ENCODE measurements around the gene AQP12B. TPM values are rescaled to one million over a fixed set of nuclear protein-coding genes. Genes with fewer than 3 reads are reported as not detected.

AQP12B gene
- total and polyA plus RNA-seq, 2 experiments from 2014 or later = not detected

- Histone ChIP-seq H2AFZ (no peak overlapping the region), H3K4me2 (ENCODE audit: unreplicated experiment) (no peak overlapping the region), H3F3A (ENCODE audit: insufficient read depth) (no peaks in the 10 kb centered on the region), H3K79me2 (ENCODE audit: insufficient read depth) (no peaks in the 10 kb centered on the region), H3K27ac (no peak overlapping the region), H3K36me3 (ENCODE audit: low read depth) (no peaks in the 10 kb centered on the region), H3K9me3 (ENCODE audit: low read depth) (no peaks in the 10 kb centered on the region), H4K20me1 (ENCODE audit: insufficient read depth) (no peaks in the 10 kb centered on the region), H3K4me1 (ENCODE audit: insufficient read depth) (no peaks in the 10 kb centered on the region), H3K4me3 (no peak overlapping the region), H3K27me3 (replicated peaks; ENCODE audit: insufficient read depth) (peaks cover 14% of the 10 kb centered on the region), H3K9me2 (ENCODE audit: insufficient read depth) (no peaks in the 10 kb centered on the region), H3K9ac (no peak overlapping the region)
- in situ Hi-C loops (cut with MboI) = no loop called here
- 34 to 57% methylated on average over 9 to 11 of the region's 11 CpGs for WGBS, 2 experiments (ENCODE audit: low coverage in 1 of 2, low lambda C conversion rate in 2 of 2, missing lambda C conversion rate in 2 of 2)
- TF ChIP-seq EZH2 (IDR thresholded peaks at IDR 0.05; ENCODE audit: insufficient read depth, poor library complexity, severe bottlenecking) (no peak), EZH2phosphoT487 (IDR thresholded peaks at IDR 0.05; ENCODE audit: insufficient read depth, low read depth) (no peak)
- DNase-seq = no peak
Observed at GRCh38 chr2:240636563-240637115, 46.0 kb downstream of the AQP12B start.

- Histone ChIP-seq H3K27ac (no peak overlapping the region), H3K4me3 (no peak overlapping the region), H3K27me3 (replicated peaks; ENCODE audit: insufficient read depth) (peaks cover 14% of the 10 kb centered on the region), H3F3A (ENCODE audit: insufficient read depth) (no peaks in the 10 kb centered on the region), H3K79me2 (ENCODE audit: insufficient read depth) (no peaks in the 10 kb centered on the region), H3K4me2 (ENCODE audit: unreplicated experiment) (no peak overlapping the region), H3K9me2 (ENCODE audit: insufficient read depth) (no peaks in the 10 kb centered on the region), H2AFZ (no peak overlapping the region), H3K4me1 (ENCODE audit: insufficient read depth) (no peaks in the 10 kb centered on the region), H4K20me1 (ENCODE audit: insufficient read depth) (no peaks in the 10 kb centered on the region), H3K36me3 (ENCODE audit: low read depth) (no peaks in the 10 kb centered on the region), H3K9me3 (ENCODE audit: low read depth) (no peaks in the 10 kb centered on the region), H3K9ac (no peak overlapping the region)
- 28 to 30% methylated on average over 3 of the region's 3 CpGs for WGBS, 2 experiments (ENCODE audit: low coverage in 1 of 2, low lambda C conversion rate in 2 of 2, missing lambda C conversion rate in 2 of 2)
- no peak for TF ChIP-seq EZH2phosphoT487 (IDR thresholded peaks at IDR 0.05; ENCODE audit: insufficient read depth, low read depth)
- TF ChIP-seq EZH2 (IDR thresholded peaks at IDR 0.05; ENCODE audit: insufficient read depth, poor library complexity, severe bottlenecking) = no peak
- in situ Hi-C loops (cut with MboI) = no loop called here
- DNase-seq = no peak
Observed at GRCh38 chr2:240635998-240636547, 46.6 kb downstream of the AQP12B start.

- Histone ChIP-seq H3K9me2 (ENCODE audit: insufficient read depth) (no peaks in the 10 kb centered on the region), H3K36me3 (ENCODE audit: low read depth) (no peaks in the 10 kb centered on the region), H4K20me1 (ENCODE audit: insufficient read depth) (no peaks in the 10 kb centered on the region), H3K4me3 (no peak overlapping the region), H3F3A (ENCODE audit: insufficient read depth) (no peaks in the 10 kb centered on the region), H3K4me2 (ENCODE audit: unreplicated experiment) (no peak overlapping the region), H2AFZ (no peak overlapping the region), H3K27me3 (replicated peaks; ENCODE audit: insufficient read depth) (peaks cover 14% of the 10 kb centered on the region), H3K79me2 (ENCODE audit: insufficient read depth) (no peaks in the 10 kb centered on the region), H3K9me3 (ENCODE audit: low read depth) (no peaks in the 10 kb centered on the region), H3K27ac (no peak overlapping the region), H3K9ac (no peak overlapping the region), H3K4me1 (ENCODE audit: insufficient read depth) (no peaks in the 10 kb centered on the region)
- DNase-seq = no peak
- TF ChIP-seq EZH2phosphoT487 (IDR thresholded peaks at IDR 0.05; ENCODE audit: insufficient read depth, low read depth) = no peak
- in situ Hi-C loops (cut with MboI) = no loop called here
- WGBS, 2 experiments (ENCODE audit: low coverage in 1 of 2, low lambda C conversion rate in 2 of 2, missing lambda C conversion rate in 2 of 2) = 23 to 25% methylated on average over 6 of the region's 6 CpGs
Observed at GRCh38 chr2:240635121-240635997, 47.3 kb downstream of the AQP12B start.

- H3K4me3 ChIP-seq = no peak overlapping the region
- H3K27ac ChIP-seq = no peak overlapping the region
- H3K9me2 ChIP-seq (ENCODE audit: insufficient read depth) = no peaks in the 10 kb centered on the region
- no peaks in the 10 kb centered on the region for H3K27me3 ChIP-seq (replicated peaks; ENCODE audit: insufficient read depth)
- no peak for DNase-seq
- no peak for TF ChIP-seq EZH2phosphoT487 (IDR thresholded peaks at IDR 0.05; ENCODE audit: insufficient read depth, low read depth)
- no peak for TF ChIP-seq EZH2 (IDR thresholded peaks at IDR 0.05; ENCODE audit: insufficient read depth, poor library complexity, severe bottlenecking)
- H3K9me3 ChIP-seq (ENCODE audit: low read depth) = no peaks in the 10 kb centered on the region
- H3K4me2 ChIP-seq (ENCODE audit: unreplicated experiment) = no peak overlapping the region
- in situ Hi-C loops (cut with MboI) = no loop called here
- H2AFZ ChIP-seq = no peak overlapping the region
- no peaks in the 10 kb centered on the region for H3K4me1 ChIP-seq (ENCODE audit: insufficient read depth)
- no peak overlapping the region for H3K9ac ChIP-seq
- no peaks in the 10 kb centered on the region for H3K79me2 ChIP-seq (ENCODE audit: insufficient read depth)
- no peaks in the 10 kb centered on the region for H3F3A ChIP-seq (ENCODE audit: insufficient read depth)
- 86 to 88% methylated on average over 1 of the region's 1 CpG for WGBS, 2 experiments (ENCODE audit: low coverage in 1 of 2, low lambda C conversion rate in 2 of 2, missing lambda C conversion rate in 2 of 2)
- no peaks in the 10 kb centered on the region for H3K36me3 ChIP-seq (ENCODE audit: low read depth)
- H4K20me1 ChIP-seq (ENCODE audit: insufficient read depth) = no peaks in the 10 kb centered on the region
Observed at GRCh38 chr2:240632306-240632721, 50.4 kb downstream of the AQP12B start.

Measured in GM23248 (cell line).